Measurements from ENCODE around the gene IL1R2. TPM values are rescaled to one million over a fixed set of nuclear protein-coding genes. Genes with fewer than 3 reads are reported as not detected.

Gene IL1R2
- total and polyA plus RNA-seq, 2 experiments from 2014 or later, result not detected

- no peaks in the 10 kb centered on the region for H4K20me1 ChIP-seq (replicated peaks; ENCODE audit: insufficient read depth)
- H3K4me2 ChIP-seq, result no peak overlapping the region
- H3K4me1 Mint-ChIP-seq, result peaks cover 2% of the 10 kb centered on the region; the same call in 1 of the 3 replicates
- H2AFZ ChIP-seq, result no peak overlapping the region
- ATAC-seq, result no peak
- no peaks in the 10 kb centered on the region for H3F3A ChIP-seq (replicated peaks; ENCODE audit: low read depth)
- H3K27me3 ChIP-seq (ENCODE audit: insufficient read depth), result no peaks in the 10 kb centered on the region
- no peaks in the 10 kb centered on the region for H3K36me3 ChIP-seq (ENCODE audit: insufficient read depth)
- no peak overlapping the region for H3K4me3 Mint-ChIP-seq
- H3K9me3 Mint-ChIP-seq, result no peaks in the 10 kb centered on the region
- DNase-seq (ENCODE audit: low spot score), result no peak
- H3K4me1 ChIP-seq (ENCODE audit: insufficient read depth), result no peaks in the 10 kb centered on the region
- no peak overlapping the region for H3K27ac Mint-ChIP-seq
- H3K79me2 ChIP-seq (replicated peaks; ENCODE audit: insufficient read depth), result no peaks in the 10 kb centered on the region
- H3K36me3 Mint-ChIP-seq (ENCODE audit: low read depth), result no peaks in the 10 kb centered on the region
- TF ChIP-seq REST (IDR thresholded peaks at IDR 0.05; ENCODE audit: unreplicated experiment) (no peak), ZNF462 (CRISPR knock-in tag; IDR thresholded peaks at IDR 0.05) (no peak), NANOG (IDR thresholded peaks at IDR 0.05; ENCODE audit: borderline replicate concordance) (no peak), STAT1 (IDR thresholded peaks at IDR 0.05; ENCODE audit: unreplicated experiment) (no peak), CREB1 (CRISPR knock-in tag; IDR thresholded peaks at IDR 0.05; ENCODE audit: low read depth) (no peak), JUNB (IDR thresholded peaks at IDR 0.05; ENCODE audit: unreplicated experiment) (no peak), CTCF (conservative IDR thresholded peaks at IDR 0.05; ENCODE audit: low read depth in 2 of 2) (no peak), ZNF114 (CRISPR knock-in tag; IDR thresholded peaks at IDR 0.05) (no peak), EZH2phosphoT487 (IDR thresholded peaks at IDR 0.05; ENCODE audit: unreplicated experiment) (no peak), ZNF331 (CRISPR knock-in tag; IDR thresholded peaks at IDR 0.05; ENCODE audit: low read depth) (no peak), ETS1 (IDR thresholded peaks at IDR 0.05) (no peak), POLR2AphosphoS5 (IDR thresholded peaks at IDR 0.05; ENCODE audit: low read depth) (no peak), EZH2 (IDR thresholded peaks at IDR 0.05; ENCODE audit: low read depth, unreplicated experiment) (no peak)
- no peak overlapping the region for H3K27ac ChIP-seq (ENCODE audit: low read depth)
- no peak overlapping the region for H3K4me3 ChIP-seq
- peaks cover 2% of the 10 kb centered on the region for H3K27me3 Mint-ChIP-seq (ENCODE audit: insufficient read depth, low read depth, poor library complexity)
- H3K9me2 ChIP-seq (ENCODE audit: insufficient read depth), result 0 out of 2 replicates have a peak, but pooled peaks cover 6% of the 10 kb centered on the region
Measured at GRCh38 chr2:102052365-102052764, 60.6 kb downstream of the IL1R2 start.

Measured in GM23338 (cell line).